ENCODE data around the gene FAM184A. TPM values are rescaled to one million over a fixed set of nuclear protein-coding genes. Genes with fewer than 3 reads are reported as not detected.

FAM184A gene
- total RNA-seq, 4 donors from 2014 or later, result 7.6 to 11.2 (median 9.0) TPM

GRCh38 chr6:118986312-118986711, 92.2 kb downstream of the FAM184A start:
- Histone ChIP-seq H3K4me3 (no peak overlapping the region), H3K4me1 (peaks cover 0 to 5% (median 0%) of the 10 kb centered on the region in 4 donors), H3K9me3 (no peaks in the 10 kb centered on the region), H3K27me3 (no peaks in the 10 kb centered on the region), H3K36me3 (no peaks in the 10 kb centered on the region), H3K27ac (replicated peaks in 1 of 4) (no peak overlapping the region)
- DNase-seq (ENCODE audit: extremely low spot score), result no peak
- TF ChIP-seq EP300 (IDR thresholded peaks at IDR 0.05), result no peak
- no peak for TF ChIP-seq POLR2AphosphoS5 (IDR thresholded peaks at IDR 0.05)
- TF ChIP-seq POLR2A (IDR thresholded peaks at IDR 0.05; ENCODE audit: low read depth), result no peak
- WGBS, result 96% methylated on average over 1 of the region's 1 CpG
- intact Hi-C loops (cut with DNase I), result no loop called here

- Histone ChIP-seq H3K36me3 (no peaks in the 10 kb centered on the region), H3K27me3 (no peaks in the 10 kb centered on the region), H3K4me3 (no peak overlapping the region), H3K27ac (replicated peaks in 1 of 4) (no peak overlapping the region), H3K9me3 (no peaks in the 10 kb centered on the region), H3K4me1 (peaks cover 0 to 5% (median 0%) of the 10 kb centered on the region in 4 donors)
- WGBS, result 81% methylated on average over 3 of the region's 3 CpGs
- DNase-seq (ENCODE audit: extremely low spot score), result no peak
- intact Hi-C loops (cut with DNase I), result no loop called here
- TF ChIP-seq POLR2AphosphoS5 (IDR thresholded peaks at IDR 0.05) (no peak), EP300 (IDR thresholded peaks at IDR 0.05) (no peak), CTCF (IDR thresholded peaks at IDR 0.05) (no peak), POLR2A (IDR thresholded peaks at IDR 0.05; ENCODE audit: low read depth) (no peak)
Observed at GRCh38 chr6:118985123-118985830, 93.2 kb downstream of the FAM184A start.

GRCh38 chr6:118984342-118984741, 94.1 kb downstream of the FAM184A start:
- no peak for DNase-seq (ENCODE audit: extremely low spot score)
- Histone ChIP-seq H3K4me3 (no peak overlapping the region), H3K9me3 (no peaks in the 10 kb centered on the region), H3K4me1 (peaks cover 0 to 5% (median 0%) of the 10 kb centered on the region in 4 donors), H3K36me3 (no peaks in the 10 kb centered on the region), H3K27ac (replicated peaks in 1 of 4) (no peak overlapping the region), H3K27me3 (no peaks in the 10 kb centered on the region)
- intact Hi-C loops (cut with DNase I), result no loop called here
- no peak for TF ChIP-seq EP300 (IDR thresholded peaks at IDR 0.05)
- no peak for TF ChIP-seq CTCF (IDR thresholded peaks at IDR 0.05)
- no peak for TF ChIP-seq POLR2A (IDR thresholded peaks at IDR 0.05; ENCODE audit: low read depth)
- TF ChIP-seq POLR2AphosphoS5 (IDR thresholded peaks at IDR 0.05), result no peak
- WGBS, result 100% methylated on average over 2 of the region's 2 CpGs

GRCh38 chr6:118982575-118982911, 95.9 kb downstream of the FAM184A start:
- DNase-seq (ENCODE audit: extremely low spot score), result no peak
- 86% methylated on average over 3 of the region's 3 CpGs for WGBS
- TF ChIP-seq EP300 (IDR thresholded peaks at IDR 0.05) (no peak), POLR2AphosphoS5 (IDR thresholded peaks at IDR 0.05) (no peak), CTCF (IDR thresholded peaks at IDR 0.05) (no peak), POLR2A (IDR thresholded peaks at IDR 0.05; ENCODE audit: low read depth) (no peak)
- Histone ChIP-seq H3K9me3 (no peaks in the 10 kb centered on the region), H3K27me3 (no peaks in the 10 kb centered on the region), H3K36me3 (peaks cover 0 to 8% (median 0%) of the 10 kb centered on the region in 4 donors), H3K4me3 (no peak overlapping the region), H3K27ac (replicated peaks in 1 of 4) (no peak overlapping the region), H3K4me1 (peaks cover 0 to 5% (median 0%) of the 10 kb centered on the region in 4 donors)
- intact Hi-C loops (cut with DNase I), result no loop called here

- peaks cover 0 to 5% (median 0%) of the 10 kb centered on the region in 4 donors for H3K4me1 ChIP-seq
- no peak overlapping the region for H3K27ac ChIP-seq (replicated peaks in 1 of 4)
- WGBS, result 89% methylated on average over 6 of the region's 6 CpGs
- no peak overlapping the region for H3K4me3 ChIP-seq
- TF ChIP-seq POLR2AphosphoS5 (IDR thresholded peaks at IDR 0.05) (no peak), CTCF (IDR thresholded peaks at IDR 0.05) (no peak), POLR2A (IDR thresholded peaks at IDR 0.05; ENCODE audit: low read depth) (no peak), EP300 (IDR thresholded peaks at IDR 0.05) (no peak)
- H3K9me3 ChIP-seq, result no peaks in the 10 kb centered on the region
- DNase-seq (ENCODE audit: extremely low spot score), result no peak
- H3K27me3 ChIP-seq, result no peaks in the 10 kb centered on the region
- H3K36me3 ChIP-seq, result peaks cover 0 to 13% (median 0%) of the 10 kb centered on the region in 4 donors
- intact Hi-C loops (cut with DNase I), result no loop called here
Observed at GRCh38 chr6:118981884-118982574, 96.4 kb downstream of the FAM184A start.

All from esophagus muscularis mucosa (tissue), 4 donors.